Upper lobe of left lung (tissue), 4 donors: ENCODE measurements around the gene RBM20.

ENCODE experiments used
- CTCF ChIP-seq, 6 experiments: fragments of 450-650 bp in 4 of 6; fragments of 200-600 bp in 2 of 6; sonication (generic) in 2 of 6; IDR thresholded peaks; one replicate each; pipeline ENCODE4 v1.5.1; 2016 to 2019; ENCODE audit warnings: antibody characterized with exemption in 6 of 6
- EP300 ChIP-seq, 4 donors: sonication (generic); formaldehyde crosslinking; IDR thresholded peaks; one replicate each; pipeline ENCODE4 v1.5.1; 2017; ENCODE audit warnings: antibody characterized with exemption in 4 of 4, control low read depth in 2 of 4
- POLR2A ChIP-seq, 4 donors: fragments of 450-650 bp; IDR thresholded peaks; one replicate each; pipeline ENCODE4 v1.5.1; 2016 to 2017; ENCODE audit warnings: antibody characterized with exemption in 4 of 4, mild to moderate bottlenecking in 2 of 4

GRCh38 chr10:110774069-110775019, 130.2 kb downstream of the RBM20 start:
- TF ChIP-seq POLR2A (IDR thresholded peaks at IDR 0.05), result no peak
- TF ChIP-seq EP300 (IDR thresholded peaks at IDR 0.05), result no peak
- no peak for TF ChIP-seq CTCF (IDR thresholded peaks at IDR 0.05)
